K562 (cell line): ENCODE results near the gene MYBPH. TPM values are rescaled to one million over a fixed set of nuclear protein-coding genes. Genes with fewer than 3 reads are reported as not detected.

Source experiments
- ATAC-seq: fragments of 200-7000 bp; cut with Tn5 transposase; 3 replicates; pipeline ENCODE4 v1.9.1; 2020; ENCODE audit warnings: moderate library complexity
- BruUV-seq: library from RNA; stranded (reverse); fragments of 400-500 nt; replicated peaks from 2 replicates; lab custom pipeline; 2021; lab: Mats Ljungman, UMichigan
- CTCF ChIA-PET: fragments of 300-600 bp; formaldehyde crosslinking; extraction: SDS; loops from one replicate; lab custom pipeline; 2021; ENCODE audit warnings: low intra/inter-chr PET ratio; lab: Yijun Ruan, JAX
- POLR2A ChIA-PET: fragments of 300-600, 350-650 bp; sonication (Branson Sonifier 250); formaldehyde crosslinking; extraction: SDS; loops from one replicate; lab custom pipeline; 2021; ENCODE audit warnings: antibody characterized with exemption, inconsistent platforms; lab: Yijun Ruan, JAX
- DNase-seq, 4 experiments: peaks; one replicate each; pipeline versions ENCODE4 v3.0.0 to v3.0.0-alpha.2; 2011 to 2018; ENCODE audit warnings: low spot score in 3 of 4, mixed read lengths in 3 of 4; ENCODE audit errors: extremely low read depth in 1 of 4
- FAIRE-seq: peaks from 2 replicates; lab custom pipeline; 2011; peaks lifted over from hg19 to GRCh38; lab: Jason Lieb, UNC
- H2AFZ ChIP-seq: 2 replicates; pipeline ENCODE4 v1.6.0; 2011; ENCODE audit warnings: low read depth, low read length, control low read depth, inconsistent platforms
- H3K27ac ChIP-seq: fragments of 200-600 bp; 3 replicates; pipeline ENCODE4 v1.8.0; 2011; ENCODE audit warnings: low read depth, mild to moderate bottlenecking, control low read depth, inconsistent platforms, low read length, moderate library complexity, mixed read lengths; ENCODE audit errors: extremely low read depth
- H3K27me3 ChIP-seq, 2 experiments: fragments of 300-600 bp in 1 of 2; 2 replicates in 1 of 2; 3 replicates in 1 of 2; pipeline versions ENCODE4 v1.6.0 to v1.8.0; 2011; ENCODE audit warnings: inconsistent platforms in 2 of 2, low read length in 2 of 2, mild to moderate bottlenecking in 1 of 2, mixed read lengths in 1 of 2, moderate library complexity in 1 of 2; ENCODE audit not compliant: control insufficient read depth in 2 of 2, insufficient read depth in 2 of 2
- H3K36me3 ChIP-seq: fragments of 300-600 bp; 3 replicates; pipeline ENCODE4 v1.8.0; 2011; ENCODE audit warnings: mild to moderate bottlenecking, low read length, inconsistent platforms; ENCODE audit not compliant: control insufficient read depth, insufficient read depth
- H3K4me1 ChIP-seq, 2 experiments: fragments of 200-600 bp in 1 of 2; replicated peaks in 1 of 2; 2 replicates in 1 of 2; 3 replicates in 1 of 2; pipeline versions ENCODE4 v1.5.1 to v1.8.0; 2011; ENCODE audit warnings: inconsistent platforms in 2 of 2, low read length in 2 of 2, mild to moderate bottlenecking in 1 of 2, mixed read lengths in 1 of 2, moderate library complexity in 1 of 2; ENCODE audit not compliant: control insufficient read depth in 2 of 2, insufficient read depth in 2 of 2
- H3K4me2 ChIP-seq: 2 replicates; pipeline ENCODE4 v1.6.1; 2011; ENCODE audit warnings: low read length, control low read depth, inconsistent platforms, mixed read lengths; ENCODE audit not compliant: insufficient read depth
- H3K4me3 ChIP-seq: fragments of 200-600 bp; sonication (generic), shearing (Covaris generic); 2 replicates; pipeline ENCODE4 v1.5.1; 2016; ENCODE audit warnings: control low read depth, inconsistent platforms
- H3K79me2 ChIP-seq: fragments of 200-600 bp; 3 replicates; pipeline ENCODE4 v1.8.0; 2011; ENCODE audit warnings: low read length, inconsistent platforms; ENCODE audit not compliant: control insufficient read depth, insufficient read depth
- H3K9ac ChIP-seq, 2 experiments: 2 replicates each; pipeline versions ENCODE4 v1.6.0 to v1.6.1; 2011; ENCODE audit warnings: low read depth in 2 of 2, low read length in 2 of 2, control low read depth in 1 of 2, inconsistent platforms in 1 of 2, mild to moderate bottlenecking in 1 of 2, mixed read lengths in 1 of 2; ENCODE audit not compliant: insufficient read depth in 1 of 2
- H3K9me1 ChIP-seq: one replicate; pipeline ENCODE4 v1.6.0; 2011; ENCODE audit warnings: inconsistent platforms, mild to moderate bottlenecking, low read length, moderate library complexity; ENCODE audit not compliant: control insufficient read depth, insufficient read depth
- H3K9me3 ChIP-seq: replicated peaks from 2 replicates; pipeline ENCODE4 v1.5.1; 2011; ENCODE audit warnings: low read depth, low read length, inconsistent platforms; ENCODE audit not compliant: control insufficient read depth, insufficient read depth
- H4K20me1 ChIP-seq: replicated peaks from 2 replicates; pipeline ENCODE4 v1.6.1; 2011; ENCODE audit warnings: low read length, inconsistent platforms, mixed read lengths; ENCODE audit not compliant: control insufficient read depth, insufficient read depth
- ATF7 ChIP-seq: fragments of 450-650 bp; IDR thresholded peaks from 2 replicates; pipeline ENCODE4 v1.7.1; 2014; ENCODE audit warnings: mild to moderate bottlenecking, moderate library complexity
- KAT7 ChIP-seq: sonication (generic); formaldehyde crosslinking; IDR thresholded peaks from 2 replicates; pipeline ENCODE4 v1.8.0; 2022; ENCODE audit warnings: missing genetic modification reagents, mild to moderate bottlenecking, borderline replicate concordance
- MED1 ChIP-seq: sonication (generic); formaldehyde crosslinking; IDR thresholded peaks from 2 replicates; pipeline ENCODE4 v1.8.1; 2023; ENCODE audit warnings: missing genetic modification reagents, borderline replicate concordance
- NELFE ChIP-seq: IDR thresholded peaks from 2 replicates; pipeline ENCODE4 v1.6.1; 2011; ENCODE audit warnings: mild to moderate bottlenecking; ENCODE audit not compliant: insufficient read depth, insufficient read length
- POLR2A ChIP-seq: fragments of 450-650 bp; conservative IDR thresholded peaks from 2 replicates; pipeline ENCODE4 v1.6.1; 2016
- RBM25 ChIP-seq: fragments of 200-400 bp; formaldehyde crosslinking; IDR thresholded peaks from 2 replicates; pipeline ENCODE4 v1.6.1; 2018; ENCODE audit warnings: low read length, low read depth, moderate library complexity; ENCODE audit not compliant: severe bottlenecking
- TRIM24 ChIP-seq, 2 experiments: fragments of 450-650 bp; IDR thresholded peaks; 2 replicates each; pipeline ENCODE4 v1.6.1; 2016
- ZKSCAN1 ChIP-seq: fragments of 150-350 bp; IDR thresholded peaks from 2 replicates; pipeline ENCODE4 v1.6.1; 2016; ENCODE audit warnings: low read depth, low read length
- WGBS: fragments of 100-300 bp; shearing (Covaris generic); methylation state at CpG from one replicate; pipeline ENCODE4 v1.1.6; 2016; ENCODE audit warnings: low coverage, mixed read lengths; ENCODE audit not compliant: insufficient coverage; ENCODE audit errors: missing lambda C conversion rate; 5-methylcytosine and 5-hydroxymethylcytosine counted together
- in situ Hi-C: fragments of 300-500 bp; cut with MboI; formaldehyde crosslinking; loops from 4 replicates; pipeline ENCODE4 v1.15.0; 2018; ENCODE audit warnings: inconsistent platforms, mixed read lengths
- intact Hi-C: fragments of 100-400 bp; cut with micrococcal nuclease; formaldehyde crosslinking; loops from 2 replicates; pipeline ENCODE4 v1.14.2; 2022
- polyA plus RNA-seq, 8 experiments: library from polyadenylated mRNA; depleted of rRNA in 4 of 8; stranded (reverse) in 5 of 8; unstranded in 3 of 8; fragments of >200 nt; fragmentation: Nextera tagmentation in 2 of 8; fragmentation: Illumina TruSeq in 1 of 8; extraction: Ambion mirVana in 2 of 8; extraction: Trizol in 1 of 8; gene quantifications; 2 replicates each; pipeline versions ENCODE4 v1.2.1 to v1.2.3, GENCODE V29; 2011 to 2014; ENCODE audit warnings: inconsistent platforms in 1 of 8, missing spikeins in 1 of 8
- total RNA-seq, 7 experiments: library from RNA; depleted of rRNA in 6 of 7; stranded (reverse); fragments of >200 nt in 6 of 7; fragmentation: Illumina TruSeq in 2 of 7; extraction: Trizol in 2 of 7; gene quantifications; 2 replicates each; pipeline versions ENCODE4 v1.2.1 to v1.2.3, GENCODE V29; 2011 to 2021; ENCODE audit warnings: low replicate concordance in 1 of 7
- TF ChIP-seq, protein P1 (sequence below): fragments of 250-450 bp; sonication (Bioruptor Pico); IDR thresholded peaks from 2 replicates; pipeline ENCODE4 v1.4.0; 2020; ENCODE audit warnings: mild to moderate bottlenecking, moderate library complexity

Gene MYBPH
- total and polyA plus RNA-seq, 9 of the 15 experiments (the other 6 are each of a cell fraction or from before 2014, with no cell fraction given), result 0.13 TPM; not detected in 8

DNA sequence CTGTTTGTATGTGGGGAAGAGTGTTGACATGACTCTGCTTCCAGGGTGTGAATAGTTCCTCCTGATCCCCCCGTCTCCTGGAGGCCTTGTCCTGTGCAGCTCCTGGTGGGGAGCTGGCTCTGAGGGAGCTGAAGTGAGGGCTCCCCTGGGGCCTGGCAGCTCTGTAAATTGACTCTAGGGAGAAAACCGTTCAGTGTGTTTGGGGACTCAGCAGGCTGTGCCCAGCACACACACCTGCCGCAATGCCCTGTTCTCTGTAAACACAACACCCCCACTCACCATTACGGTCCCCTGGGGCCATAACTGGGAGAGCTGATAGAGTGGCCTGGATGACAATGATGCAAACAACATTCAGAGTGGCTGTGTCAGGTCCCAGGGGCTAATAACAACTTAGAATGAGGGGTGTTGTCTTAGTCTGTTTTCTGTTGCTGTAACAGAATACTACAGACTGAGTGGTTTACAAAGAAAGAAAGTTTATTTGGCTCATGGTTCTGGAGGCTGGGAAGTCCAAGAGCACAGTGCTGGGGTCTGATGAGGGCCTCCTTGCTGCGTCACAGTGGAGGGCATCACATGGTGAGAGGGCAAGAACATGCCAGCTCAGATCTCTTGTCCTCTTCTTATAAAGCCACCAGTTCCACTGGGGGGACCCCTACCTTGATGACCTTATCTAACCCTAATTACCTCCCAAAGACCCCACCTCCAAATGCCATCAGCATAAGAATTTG lies 32.8 kb downstream of the MYBPH start:
- DNase-seq (no peak), ATAC-seq (no peak), FAIRE-seq (no peak)
- TF ChIP-seq MED1 (no peak), ATF7 (no peak)
- Histone ChIP-seq H3K9me1 (no peaks in the 10 kb centered on the region), H3K27ac (no peak overlapping the region), H3K4me2 (no peak overlapping the region), H3K27me3 (peaks cover 37 to 76% of the 10 kb centered on the region in 2 experiments), H3K4me1 (no peaks in the 10 kb centered on the region), H3K36me3 (no peaks in the 10 kb centered on the region), H2AFZ (no peak overlapping the region), H3K9me3 (no peaks in the 10 kb centered on the region), H4K20me1 (no peaks in the 10 kb centered on the region; the same call in 1 of the 2 replicates), H3K4me3 (no peak overlapping the region), H3K79me2 (no peaks in the 10 kb centered on the region), H3K9ac (no peak overlapping the region)
- WGBS, result 3% methylated on average over 5 of the region's 5 CpGs
- intact Hi-C loops (no loop called here), in situ Hi-C loops (no loop called here)
- CTCF ChIA-PET, result no interaction called here
- POLR2A ChIA-PET, result interaction anchor here (0.6 kb wide), 1 partner anchor 26 kb away, joined by 3 read pairs; no protein-coding TSS in a partner anchor
- no TSS peak for BruUV-seq

DNA sequence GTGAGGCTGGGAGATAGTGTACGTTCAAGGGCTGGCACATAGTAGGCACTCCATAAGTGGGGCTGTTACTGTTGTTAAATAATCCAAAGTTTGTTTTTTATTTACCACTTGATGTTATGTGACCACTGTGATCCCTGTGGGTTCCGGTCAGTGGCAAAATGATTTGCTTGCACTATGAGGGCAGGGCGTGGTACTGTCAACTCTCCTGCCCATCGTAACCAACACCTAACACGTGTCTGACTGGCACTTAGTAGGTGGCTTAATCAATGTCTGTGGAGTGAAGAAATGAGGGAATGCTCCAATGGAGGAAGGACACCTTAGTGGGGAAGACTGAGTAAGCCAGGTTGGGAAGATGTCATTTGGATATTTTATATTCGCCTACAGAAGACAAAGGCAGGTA lies 33.5 kb downstream of the MYBPH start:
- no peak for DNase-seq
- in situ Hi-C loops, result no loop called here
- Histone ChIP-seq H3K4me2 (no peak overlapping the region), H2AFZ (no peak overlapping the region), H3K79me2 (no peaks in the 10 kb centered on the region), H3K9ac (no peak overlapping the region), H3K4me1 (no peaks in the 10 kb centered on the region), H3K36me3 (no peaks in the 10 kb centered on the region), H4K20me1 (no peaks in the 10 kb centered on the region; the same call in 1 of the 2 replicates), H3K9me1 (no peaks in the 10 kb centered on the region), H3K4me3 (no peak overlapping the region), H3K27me3 (peaks cover 33 to 71% of the 10 kb centered on the region in 2 experiments), H3K27ac (no peak overlapping the region), H3K9me3 (no peaks in the 10 kb centered on the region)
- no peak for ATAC-seq
- intact Hi-C loops, result no loop called here
- WGBS, result 3% methylated on average over 6 of the region's 6 CpGs
- no peak for FAIRE-seq
- ChIA-PET POLR2A (interaction anchor here (0.6 to 1.8 kb wide), 2 partner anchors 9 to 27 kb away, joined by 3 to 4 read pairs; no protein-coding TSS in a partner anchor), CTCF (no interaction called here)
- BruUV-seq, result no TSS peak
- no peak for TF ChIP-seq POLR2A
- no peak for TF ChIP-seq TRIM24 (IDR thresholded peaks at IDR 0.05)
- no peak for TF ChIP-seq KAT7
- no peak for TF ChIP-seq NELFE
- TF ChIP-seq ZKSCAN1, result peak; percentile 66; the same call in 1 of the 2 replicates
- peak; percentile 4 for TF ChIP-seq RBM25
- TF ChIP-seq, protein P1, sequence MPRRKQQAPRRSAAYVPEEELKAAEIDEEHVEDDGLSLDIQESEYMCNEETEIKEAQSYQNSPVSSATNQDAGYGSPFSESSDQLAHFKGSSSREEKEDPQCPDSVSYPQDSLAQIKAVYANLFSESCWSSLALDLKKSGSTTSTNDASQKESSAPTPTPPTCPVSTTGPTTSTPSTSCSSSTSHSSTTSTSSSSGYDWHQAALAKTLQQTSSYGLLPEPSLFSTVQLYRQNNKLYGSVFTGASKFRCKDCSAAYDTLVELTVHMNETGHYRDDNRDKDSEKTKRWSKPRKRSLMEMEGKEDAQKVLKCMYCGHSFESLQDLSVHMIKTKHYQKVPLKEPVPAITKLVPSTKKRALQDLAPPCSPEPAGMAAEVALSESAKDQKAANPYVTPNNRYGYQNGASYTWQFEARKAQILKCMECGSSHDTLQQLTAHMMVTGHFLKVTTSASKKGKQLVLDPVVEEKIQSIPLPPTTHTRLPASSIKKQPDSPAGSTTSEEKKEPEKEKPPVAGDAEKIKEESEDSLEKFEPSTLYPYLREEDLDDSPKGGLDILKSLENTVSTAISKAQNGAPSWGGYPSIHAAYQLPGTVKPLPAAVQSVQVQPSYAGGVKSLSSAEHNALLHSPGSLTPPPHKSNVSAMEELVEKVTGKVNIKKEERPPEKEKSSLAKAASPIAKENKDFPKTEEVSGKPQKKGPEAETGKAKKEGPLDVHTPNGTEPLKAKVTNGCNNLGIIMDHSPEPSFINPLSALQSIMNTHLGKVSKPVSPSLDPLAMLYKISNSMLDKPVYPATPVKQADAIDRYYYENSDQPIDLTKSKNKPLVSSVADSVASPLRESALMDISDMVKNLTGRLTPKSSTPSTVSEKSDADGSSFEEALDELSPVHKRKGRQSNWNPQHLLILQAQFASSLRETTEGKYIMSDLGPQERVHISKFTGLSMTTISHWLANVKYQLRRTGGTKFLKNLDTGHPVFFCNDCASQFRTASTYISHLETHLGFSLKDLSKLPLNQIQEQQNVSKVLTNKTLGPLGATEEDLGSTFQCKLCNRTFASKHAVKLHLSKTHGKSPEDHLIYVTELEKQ (CRISPR knock-in tag), result no peak
